HPDE6-E6E7 (cell line): ENCODE results near the gene PRRG1.
"Not testable (repeated sequence)": the region's sequence is repeated elsewhere in the genome, so short reads cannot be mapped to it uniquely, and the experiment has no call there.

Experiments used
- DNase-seq: peaks from one replicate; pipeline ENCODE4 v3.0.0; 2011; ENCODE audit warnings: missing footprints; ENCODE audit errors: extremely low spot score

PRRG1 gene

GRCh38 chrX:37470711-37471110 lies 121.5 kb downstream of the PRRG1 start:
- no peak for DNase-seq

- DNase-seq = no peak
Observed at GRCh38 chrX:37472836-37473235, 123.7 kb downstream of the PRRG1 start.

DNA sequence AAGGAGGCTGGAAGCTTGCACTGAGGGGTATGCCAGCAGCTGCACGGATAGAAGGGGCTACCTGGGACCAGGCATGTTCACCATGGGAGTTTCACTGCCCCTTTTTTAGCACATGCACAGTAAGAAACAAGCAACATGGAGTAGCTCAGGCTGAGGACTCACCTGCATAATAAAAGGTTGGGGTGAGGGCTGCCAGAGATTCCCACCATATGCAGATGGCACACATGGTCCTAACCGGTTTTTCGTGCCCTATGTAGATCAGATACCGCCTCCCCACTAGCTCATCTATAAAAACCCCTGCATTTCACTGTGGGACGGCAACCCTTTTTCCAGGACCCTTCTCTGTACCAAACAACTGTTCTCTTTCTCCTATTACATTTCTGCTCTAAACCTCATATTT lies 125.3 kb downstream of the PRRG1 start:
- DNase-seq = no peak

DNA sequence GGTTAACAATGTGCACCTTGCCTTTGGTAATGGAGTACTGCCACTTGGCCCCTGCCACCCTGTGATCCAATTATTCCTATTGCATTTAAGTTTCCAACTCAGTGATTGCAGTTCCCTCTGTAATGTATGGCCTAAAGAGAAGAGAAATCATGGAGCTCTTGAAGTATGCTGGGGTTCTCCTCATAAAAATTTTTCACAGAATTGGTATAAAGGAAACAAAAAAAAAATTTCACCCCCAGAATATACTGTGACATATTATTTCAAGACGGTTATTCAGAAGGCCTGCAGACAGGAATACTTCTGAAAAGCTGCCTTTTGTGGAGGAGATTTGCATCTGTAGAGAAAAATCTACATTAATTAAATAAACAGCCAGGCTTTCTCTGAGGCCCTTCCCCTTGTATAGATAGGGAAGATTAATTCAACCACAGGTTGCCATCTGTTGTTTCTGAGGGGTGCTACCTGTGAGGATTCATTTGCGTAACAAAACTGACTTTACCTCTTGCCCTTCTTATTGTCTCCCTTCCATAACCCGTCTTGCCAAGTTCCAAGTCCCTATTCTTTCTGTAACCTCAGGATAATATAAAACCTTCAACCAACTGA lies 127.5 kb downstream of the PRRG1 start:
- no peak for DNase-seq

GRCh38 chrX:37484335-37484734 lies 135.2 kb downstream of the PRRG1 start:
- DNase-seq = not testable (repeated sequence)

DNA sequence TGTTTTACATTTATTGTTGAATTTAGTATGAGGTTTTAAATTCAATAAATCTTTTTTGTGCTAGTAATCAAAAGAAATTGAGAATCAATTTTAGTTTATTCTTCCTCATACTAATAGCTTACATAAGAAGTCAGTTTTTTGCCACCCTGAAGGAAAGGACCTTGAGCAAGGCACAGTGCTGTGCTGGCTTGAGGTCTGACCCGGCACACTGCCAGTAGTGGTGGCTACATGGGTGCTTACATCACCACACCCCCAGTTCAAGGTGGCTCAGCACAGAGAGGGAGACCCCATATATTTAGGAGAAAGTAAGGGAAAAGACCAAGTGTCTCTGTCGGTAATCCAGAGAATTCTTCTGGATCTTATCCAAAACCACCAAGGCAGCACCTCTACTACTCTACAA lies 136.3 kb downstream of the PRRG1 start:
- no peak for DNase-seq

GRCh38 chrX:37487271-37487670 lies 138.1 kb downstream of the PRRG1 start:
- no peak for DNase-seq

GRCh38 chrX:37488323-37488722 lies 139.2 kb downstream of the PRRG1 start:
- no peak for DNase-seq

DNA sequence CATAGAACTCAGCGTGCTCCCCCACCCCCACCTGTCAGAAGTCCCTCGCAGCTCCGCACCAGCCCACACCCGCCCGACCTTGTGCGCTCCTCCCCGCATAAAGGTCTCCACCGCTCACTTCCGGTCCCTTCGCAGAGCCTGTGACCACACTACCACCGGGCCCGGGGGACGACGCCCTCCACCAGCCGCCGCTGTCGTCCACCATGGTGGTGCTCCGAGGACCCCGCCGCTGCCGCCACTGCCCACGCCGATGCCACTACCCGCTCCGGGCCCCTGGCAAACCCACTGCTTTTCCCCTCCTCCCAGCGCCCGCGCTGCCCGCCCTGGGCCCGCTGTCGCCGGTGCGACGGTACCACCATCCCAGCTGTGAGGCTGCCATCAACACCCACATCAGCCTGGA lies 142.5 kb downstream of the PRRG1 start:
- DNase-seq = no peak

GRCh38 chrX:37495760-37496159 lies 146.6 kb downstream of the PRRG1 start:
- not testable (repeated sequence) for DNase-seq

- not testable (repeated sequence) for DNase-seq
Observed at GRCh38 chrX:37497126-37497525, 148.0 kb downstream of the PRRG1 start.

GRCh38 chrX:37498323-37498722 lies 149.2 kb downstream of the PRRG1 start:
- DNase-seq = not testable (repeated sequence)

- DNase-seq = not testable (repeated sequence)
Observed at GRCh38 chrX:37499649-37500048, 150.5 kb downstream of the PRRG1 start.

GRCh38 chrX:37504991-37505390 lies 155.8 kb downstream of the PRRG1 start:
- DNase-seq = no peak
